GM23338 (cell line): ENCODE data around the gene PSMB10. TPM values are rescaled to one million over a fixed set of nuclear protein-coding genes. Genes with fewer than 3 reads are reported as not detected.

Experiments used
- ATAC-seq: fragments of 200-7000 bp; cut with Tn5 transposase; 3 replicates; pipeline ENCODE4 v1.9.1; 2020
- DNase-seq: peaks from one replicate; pipeline ENCODE4 v3.0.0-alpha.2; 2015; ENCODE audit warnings: low spot score
- H2AFZ ChIP-seq: fragments of 200-600 bp; sonication (generic); 2 replicates; pipeline ENCODE4 v1.8.0; 2016; ENCODE audit warnings: antibody characterized with exemption, mild to moderate bottlenecking, moderate library complexity
- H3F3A ChIP-seq: fragments of 200-600 bp; sonication (generic); replicated peaks from 2 replicates; pipeline ENCODE4 v1.8.0; 2017; ENCODE audit warnings: antibody characterized with exemption, mixed run types, low read depth
- H3K27ac ChIP-seq: fragments of 200-600 bp; sonication (generic); 2 replicates; pipeline ENCODE4 v1.6.1; 2016; ENCODE audit warnings: low read depth
- H3K27me3 ChIP-seq: fragments of 200-600 bp; sonication (generic); 2 replicates; pipeline ENCODE4 v1.8.0; 2016; ENCODE audit warnings: mild to moderate bottlenecking, mixed run types, moderate library complexity; ENCODE audit not compliant: insufficient read depth
- H3K36me3 ChIP-seq: fragments of 200-600 bp; sonication (generic); 2 replicates; pipeline ENCODE4 v1.8.0; 2016; ENCODE audit warnings: mild to moderate bottlenecking; ENCODE audit not compliant: insufficient read depth
- H3K4me1 ChIP-seq: fragments of 200-600 bp; sonication (generic); 2 replicates; pipeline ENCODE4 v1.8.0; 2016; ENCODE audit warnings: mild to moderate bottlenecking, moderate library complexity; ENCODE audit not compliant: insufficient read depth
- H3K4me2 ChIP-seq: fragments of 200-600 bp; sonication (generic); 2 replicates; pipeline ENCODE4 v1.7.1; 2017; ENCODE audit warnings: mixed run types
- H3K4me3 ChIP-seq: fragments of 200-600 bp; sonication (generic); 2 replicates; pipeline ENCODE4 v1.6.1; 2016; ENCODE audit warnings: mixed run types
- H3K79me2 ChIP-seq: fragments of 200-600 bp; sonication (generic); replicated peaks from 2 replicates; pipeline ENCODE4 v1.8.0; 2017; ENCODE audit warnings: mild to moderate bottlenecking; ENCODE audit not compliant: insufficient read depth
- H3K9me2 ChIP-seq: fragments of 200-600 bp; sonication (generic); 2 replicates; pipeline ENCODE4 v1.8.0; 2017; ENCODE audit not compliant: insufficient read depth
- H4K20me1 ChIP-seq: fragments of 200-600 bp; sonication (generic); replicated peaks from 2 replicates; pipeline ENCODE4 v1.8.0; 2017; ENCODE audit warnings: mild to moderate bottlenecking; ENCODE audit not compliant: insufficient read depth
- H3K27ac Mint-ChIP-seq: 2 replicates; pipeline ENCODE4 v1.8.0; 2020; ENCODE audit warnings: inconsistent platforms, mild to moderate bottlenecking, moderate library complexity, mixed read lengths
- H3K27me3 Mint-ChIP-seq: 3 replicates; pipeline ENCODE4 v1.8.0; 2022; ENCODE audit warnings: low read depth, mild to moderate bottlenecking, moderate library complexity, mixed read lengths, inconsistent platforms; ENCODE audit not compliant: insufficient read depth, poor library complexity
- H3K36me3 Mint-ChIP-seq: 3 replicates; pipeline ENCODE4 v1.8.0; 2021; ENCODE audit warnings: low read depth, mild to moderate bottlenecking, inconsistent platforms, moderate library complexity, mixed read lengths
- H3K4me1 Mint-ChIP-seq: 3 replicates; pipeline ENCODE4 v1.8.0; 2020; ENCODE audit warnings: mild to moderate bottlenecking, inconsistent platforms, mixed read lengths
- H3K4me3 Mint-ChIP-seq: 3 replicates; pipeline ENCODE4 v1.8.0; 2021; ENCODE audit warnings: moderate library complexity, mild to moderate bottlenecking, inconsistent platforms, mixed read lengths
- H3K9me3 Mint-ChIP-seq: 3 replicates; pipeline ENCODE4 v1.8.0; 2020; ENCODE audit warnings: moderate library complexity, mild to moderate bottlenecking, inconsistent platforms, mixed read lengths
- EZH2 ChIP-seq: fragments of 200-600 bp; sonication (generic); IDR thresholded peaks from one replicate; pipeline ENCODE4 v1.8.0; 2017; ENCODE audit warnings: antibody characterized with exemption, mild to moderate bottlenecking, low read depth; ENCODE audit not compliant: unreplicated experiment
- EZH2phosphoT487 ChIP-seq: fragments of 200-600 bp; sonication (generic); IDR thresholded peaks from one replicate; pipeline ENCODE4 v1.8.1; 2018; ENCODE audit warnings: antibody characterized with exemption; ENCODE audit not compliant: unreplicated experiment
- JUNB ChIP-seq: IDR thresholded peaks from one replicate; pipeline ENCODE4 v1.6.1; 2016; ENCODE audit warnings: antibody characterized with exemption; ENCODE audit not compliant: unreplicated experiment
- NANOG ChIP-seq: IDR thresholded peaks from 2 replicates; pipeline ENCODE4 v1.6.1; 2016; ENCODE audit warnings: antibody characterized with exemption, borderline replicate concordance
- POLR2AphosphoS5 ChIP-seq: IDR thresholded peaks from 2 replicates; pipeline ENCODE4 v1.6.1; 2016; ENCODE audit warnings: antibody characterized with exemption, low read depth
- ZNF114 ChIP-seq: fragments of 250-450 bp; sonication (Bioruptor Pico); IDR thresholded peaks from 2 replicates; pipeline ENCODE4 v1.5.0; 2020; ENCODE audit warnings: mild to moderate bottlenecking, moderate library complexity
- polyA plus RNA-seq: library from polyadenylated mRNA; unstranded; fragments of >200 nt; fragmentation: Nextera tagmentation; extraction: Ambion mirVana; gene quantifications from 2 replicates; pipeline ENCODE4 v1.2.1, GENCODE V29; 2016
- total RNA-seq: library from RNA; depleted of rRNA; stranded (reverse); fragments of >200 nt; shearing (Covaris generic); gene quantifications from 2 replicates; pipeline ENCODE4 v1.2.3, GENCODE V29; 2014
- TF ChIP-seq, protein P1 (sequence below): fragments of 250-450 bp; sonication (Bioruptor Pico); IDR thresholded peaks from 2 replicates; pipeline ENCODE4 v1.5.0; 2020; ENCODE audit warnings: mild to moderate bottlenecking, moderate library complexity
- TF ChIP-seq, protein P2 (sequence below), 2 experiments: fragments of 200-600 bp in 1 of 2; sonication (generic) in 1 of 2; conservative IDR thresholded peaks; 2 replicates each; pipeline versions ENCODE4 v1.5.1 to v1.6.1; 2016 to 2017; ENCODE audit warnings: antibody characterized with exemption in 2 of 2, low read depth in 2 of 2, mild to moderate bottlenecking in 2 of 2, moderate library complexity in 1 of 2
- TF ChIP-seq, protein P3 (sequence below): IDR thresholded peaks from 2 replicates; pipeline ENCODE4 v1.6.1; 2016; ENCODE audit warnings: antibody characterized with exemption
- TF ChIP-seq, protein P4 (sequence below): IDR thresholded peaks from one replicate; pipeline ENCODE4 v1.6.1; 2018; ENCODE audit warnings: antibody characterized with exemption; ENCODE audit not compliant: unreplicated experiment

Gene PSMB10
- total and polyA plus RNA-seq, 2 experiments from 2014 or later = 27.5 to 114 TPM

DNA sequence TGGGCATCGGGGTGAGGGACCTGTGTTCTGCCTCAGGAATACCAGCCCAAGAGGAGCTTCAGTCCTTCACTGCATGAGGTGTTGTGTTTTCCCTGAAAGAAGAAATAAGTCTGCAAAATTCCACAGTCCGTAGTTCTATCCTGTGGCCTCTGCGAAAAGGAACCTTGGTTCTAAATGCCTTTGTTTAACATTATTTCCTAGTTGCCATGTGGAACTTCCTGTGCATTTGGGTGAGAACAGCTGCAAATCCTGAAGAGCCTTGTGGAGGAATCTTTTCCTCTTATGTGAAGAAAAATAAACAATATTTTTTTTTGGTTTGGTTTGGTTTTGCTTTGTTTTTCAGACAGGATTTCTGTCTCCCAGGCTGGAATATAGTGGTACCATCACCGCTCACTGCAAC lies 33.8 kb downstream of the PSMB10 start (continued):
- TF ChIP-seq, protein P1, sequence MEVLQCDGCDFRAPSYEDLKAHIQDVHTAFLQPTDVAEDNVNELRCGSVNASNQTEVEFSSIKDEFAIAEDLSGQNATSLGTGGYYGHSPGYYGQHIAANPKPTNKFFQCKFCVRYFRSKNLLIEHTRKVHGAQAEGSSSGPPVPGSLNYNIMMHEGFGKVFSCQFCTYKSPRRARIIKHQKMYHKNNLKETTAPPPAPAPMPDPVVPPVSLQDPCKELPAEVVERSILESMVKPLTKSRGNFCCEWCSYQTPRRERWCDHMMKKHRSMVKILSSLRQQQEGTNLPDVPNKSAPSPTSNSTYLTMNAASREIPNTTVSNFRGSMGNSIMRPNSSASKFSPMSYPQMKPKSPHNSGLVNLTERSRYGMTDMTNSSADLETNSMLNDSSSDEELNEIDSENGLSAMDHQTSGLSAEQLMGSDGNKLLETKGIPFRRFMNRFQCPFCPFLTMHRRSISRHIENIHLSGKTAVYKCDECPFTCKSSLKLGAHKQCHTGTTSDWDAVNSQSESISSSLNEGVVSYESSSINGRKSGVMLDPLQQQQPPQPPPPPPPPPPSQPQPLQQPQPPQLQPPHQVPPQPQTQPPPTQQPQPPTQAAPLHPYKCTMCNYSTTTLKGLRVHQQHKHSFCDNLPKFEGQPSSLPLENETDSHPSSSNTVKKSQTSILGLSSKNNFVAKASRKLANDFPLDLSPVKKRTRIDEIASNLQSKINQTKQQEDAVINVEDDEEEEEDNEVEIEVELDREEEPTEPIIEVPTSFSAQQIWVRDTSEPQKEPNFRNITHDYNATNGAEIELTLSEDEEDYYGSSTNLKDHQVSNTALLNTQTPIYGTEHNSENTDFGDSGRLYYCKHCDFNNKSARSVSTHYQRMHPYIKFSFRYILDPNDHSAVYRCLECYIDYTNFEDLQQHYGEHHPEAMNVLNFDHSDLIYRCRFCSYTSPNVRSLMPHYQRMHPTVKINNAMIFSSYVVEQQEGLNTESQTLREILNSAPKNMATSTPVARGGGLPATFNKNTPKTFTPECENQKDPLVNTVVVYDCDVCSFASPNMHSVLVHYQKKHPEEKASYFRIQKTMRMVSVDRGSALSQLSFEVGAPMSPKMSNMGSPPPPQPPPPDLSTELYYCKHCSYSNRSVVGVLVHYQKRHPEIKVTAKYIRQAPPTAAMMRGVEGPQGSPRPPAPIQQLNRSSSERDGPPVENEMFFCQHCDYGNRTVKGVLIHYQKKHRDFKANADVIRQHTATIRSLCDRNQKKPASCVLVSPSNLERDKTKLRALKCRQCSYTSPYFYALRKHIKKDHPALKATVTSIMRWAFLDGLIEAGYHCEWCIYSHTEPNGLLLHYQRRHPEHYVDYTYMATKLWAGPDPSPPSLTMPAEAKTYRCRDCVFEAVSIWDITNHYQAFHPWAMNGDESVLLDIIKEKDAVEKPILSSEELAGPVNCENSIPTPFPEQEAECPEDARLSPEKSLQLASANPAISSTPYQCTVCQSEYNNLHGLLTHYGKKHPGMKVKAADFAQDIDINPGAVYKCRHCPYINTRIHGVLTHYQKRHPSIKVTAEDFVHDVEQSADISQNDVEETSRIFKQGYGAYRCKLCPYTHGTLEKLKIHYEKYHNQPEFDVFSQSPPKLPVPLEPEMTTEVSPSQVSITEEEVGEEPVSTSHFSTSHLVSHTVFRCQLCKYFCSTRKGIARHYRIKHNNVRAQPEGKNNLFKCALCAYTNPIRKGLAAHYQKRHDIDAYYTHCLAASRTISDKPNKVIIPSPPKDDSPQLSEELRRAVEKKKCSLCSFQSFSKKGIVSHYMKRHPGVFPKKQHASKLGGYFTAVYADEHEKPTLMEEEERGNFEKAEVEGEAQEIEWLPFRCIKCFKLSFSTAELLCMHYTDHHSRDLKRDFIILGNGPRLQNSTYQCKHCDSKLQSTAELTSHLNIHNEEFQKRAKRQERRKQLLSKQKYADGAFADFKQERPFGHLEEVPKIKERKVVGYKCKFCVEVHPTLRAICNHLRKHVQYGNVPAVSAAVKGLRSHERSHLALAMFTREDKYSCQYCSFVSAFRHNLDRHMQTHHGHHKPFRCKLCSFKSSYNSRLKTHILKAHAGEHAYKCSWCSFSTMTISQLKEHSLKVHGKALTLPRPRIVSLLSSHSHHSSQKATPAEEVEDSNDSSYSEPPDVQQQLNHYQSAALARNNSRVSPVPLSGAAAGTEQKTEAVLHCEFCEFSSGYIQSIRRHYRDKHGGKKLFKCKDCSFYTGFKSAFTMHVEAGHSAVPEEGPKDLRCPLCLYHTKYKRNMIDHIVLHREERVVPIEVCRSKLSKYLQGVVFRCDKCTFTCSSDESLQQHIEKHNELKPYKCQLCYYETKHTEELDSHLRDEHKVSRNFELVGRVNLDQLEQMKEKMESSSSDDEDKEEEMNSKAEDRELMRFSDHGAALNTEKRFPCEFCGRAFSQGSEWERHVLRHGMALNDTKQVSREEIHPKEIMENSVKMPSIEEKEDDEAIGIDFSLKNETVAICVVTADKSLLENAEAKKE (CRISPR knock-in tag) = no peak
- TF ChIP-seq POLR2AphosphoS5 (no peak), NANOG (no peak), EZH2 (no peak)
- TF ChIP-seq, protein P2, sequence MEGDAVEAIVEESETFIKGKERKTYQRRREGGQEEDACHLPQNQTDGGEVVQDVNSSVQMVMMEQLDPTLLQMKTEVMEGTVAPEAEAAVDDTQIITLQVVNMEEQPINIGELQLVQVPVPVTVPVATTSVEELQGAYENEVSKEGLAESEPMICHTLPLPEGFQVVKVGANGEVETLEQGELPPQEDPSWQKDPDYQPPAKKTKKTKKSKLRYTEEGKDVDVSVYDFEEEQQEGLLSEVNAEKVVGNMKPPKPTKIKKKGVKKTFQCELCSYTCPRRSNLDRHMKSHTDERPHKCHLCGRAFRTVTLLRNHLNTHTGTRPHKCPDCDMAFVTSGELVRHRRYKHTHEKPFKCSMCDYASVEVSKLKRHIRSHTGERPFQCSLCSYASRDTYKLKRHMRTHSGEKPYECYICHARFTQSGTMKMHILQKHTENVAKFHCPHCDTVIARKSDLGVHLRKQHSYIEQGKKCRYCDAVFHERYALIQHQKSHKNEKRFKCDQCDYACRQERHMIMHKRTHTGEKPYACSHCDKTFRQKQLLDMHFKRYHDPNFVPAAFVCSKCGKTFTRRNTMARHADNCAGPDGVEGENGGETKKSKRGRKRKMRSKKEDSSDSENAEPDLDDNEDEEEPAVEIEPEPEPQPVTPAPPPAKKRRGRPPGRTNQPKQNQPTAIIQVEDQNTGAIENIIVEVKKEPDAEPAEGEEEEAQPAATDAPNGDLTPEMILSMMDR (conservative IDR thresholded peaks at IDR 0.05; ENCODE audit: low read depth in 2 of 2) = no peak
- TF ChIP-seq, protein P3, sequence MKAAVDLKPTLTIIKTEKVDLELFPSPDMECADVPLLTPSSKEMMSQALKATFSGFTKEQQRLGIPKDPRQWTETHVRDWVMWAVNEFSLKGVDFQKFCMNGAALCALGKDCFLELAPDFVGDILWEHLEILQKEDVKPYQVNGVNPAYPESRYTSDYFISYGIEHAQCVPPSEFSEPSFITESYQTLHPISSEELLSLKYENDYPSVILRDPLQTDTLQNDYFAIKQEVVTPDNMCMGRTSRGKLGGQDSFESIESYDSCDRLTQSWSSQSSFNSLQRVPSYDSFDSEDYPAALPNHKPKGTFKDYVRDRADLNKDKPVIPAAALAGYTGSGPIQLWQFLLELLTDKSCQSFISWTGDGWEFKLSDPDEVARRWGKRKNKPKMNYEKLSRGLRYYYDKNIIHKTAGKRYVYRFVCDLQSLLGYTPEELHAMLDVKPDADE = no peak

DNA sequence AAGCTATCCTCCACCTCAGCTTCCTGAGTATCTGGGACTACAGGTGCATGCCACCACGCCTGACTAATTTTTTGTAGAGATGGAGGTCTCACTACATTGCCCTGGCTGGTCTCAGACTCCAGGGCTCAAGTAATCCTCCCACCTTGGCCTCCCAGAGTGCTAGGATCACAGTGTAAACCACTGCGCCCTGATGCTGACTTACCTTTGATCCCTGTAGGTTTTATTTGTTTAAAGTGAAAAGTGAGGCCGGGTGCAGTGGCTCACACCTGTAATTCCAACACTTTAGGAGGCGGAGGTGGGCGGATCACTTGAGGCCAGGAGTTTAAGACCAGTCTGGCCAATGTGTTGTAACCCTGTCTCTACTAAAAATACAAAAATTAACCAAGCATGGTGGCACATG lies 34.9 kb downstream of the PSMB10 start:
- Histone ChIP-seq H3K36me3 (no peaks in the 10 kb centered on the region), H3F3A (0 out of 2 replicates have a peak, but pooled peaks cover 5% of the 10 kb centered on the region), H3K27me3 (no peaks in the 10 kb centered on the region), H3K79me2 (peaks cover 44% of the 10 kb centered on the region), H3K4me3 (no peak overlapping the region), H3K9me2 (no peaks in the 10 kb centered on the region), H3K27ac (no peak overlapping the region), H3K4me2 (no peak overlapping the region), H3K4me1 (no peaks in the 10 kb centered on the region), H4K20me1 (peaks cover 7% of the 10 kb centered on the region; the same call in 1 of the 2 replicates), H2AFZ (no peak overlapping the region)
- Mint-ChIP-seq H3K4me3 (no peak overlapping the region), H3K27me3 (peaks cover 4% of the 10 kb centered on the region), H3K36me3 (peaks cover 5% of the 10 kb centered on the region; the same call in 2 of the 3 replicates), H3K9me3 (no peaks in the 10 kb centered on the region), H3K4me1 (no peaks in the 10 kb centered on the region), H3K27ac (no peak overlapping the region)
- ATAC-seq = no peak
- DNase-seq = no peak
- TF ChIP-seq EZH2phosphoT487 (no peak), JUNB (no peak), NANOG (no peak), ZNF114 (CRISPR knock-in tag) (no peak), EZH2 (no peak)
- TF ChIP-seq, protein P3 = no peak
- TF ChIP-seq, protein P4, sequence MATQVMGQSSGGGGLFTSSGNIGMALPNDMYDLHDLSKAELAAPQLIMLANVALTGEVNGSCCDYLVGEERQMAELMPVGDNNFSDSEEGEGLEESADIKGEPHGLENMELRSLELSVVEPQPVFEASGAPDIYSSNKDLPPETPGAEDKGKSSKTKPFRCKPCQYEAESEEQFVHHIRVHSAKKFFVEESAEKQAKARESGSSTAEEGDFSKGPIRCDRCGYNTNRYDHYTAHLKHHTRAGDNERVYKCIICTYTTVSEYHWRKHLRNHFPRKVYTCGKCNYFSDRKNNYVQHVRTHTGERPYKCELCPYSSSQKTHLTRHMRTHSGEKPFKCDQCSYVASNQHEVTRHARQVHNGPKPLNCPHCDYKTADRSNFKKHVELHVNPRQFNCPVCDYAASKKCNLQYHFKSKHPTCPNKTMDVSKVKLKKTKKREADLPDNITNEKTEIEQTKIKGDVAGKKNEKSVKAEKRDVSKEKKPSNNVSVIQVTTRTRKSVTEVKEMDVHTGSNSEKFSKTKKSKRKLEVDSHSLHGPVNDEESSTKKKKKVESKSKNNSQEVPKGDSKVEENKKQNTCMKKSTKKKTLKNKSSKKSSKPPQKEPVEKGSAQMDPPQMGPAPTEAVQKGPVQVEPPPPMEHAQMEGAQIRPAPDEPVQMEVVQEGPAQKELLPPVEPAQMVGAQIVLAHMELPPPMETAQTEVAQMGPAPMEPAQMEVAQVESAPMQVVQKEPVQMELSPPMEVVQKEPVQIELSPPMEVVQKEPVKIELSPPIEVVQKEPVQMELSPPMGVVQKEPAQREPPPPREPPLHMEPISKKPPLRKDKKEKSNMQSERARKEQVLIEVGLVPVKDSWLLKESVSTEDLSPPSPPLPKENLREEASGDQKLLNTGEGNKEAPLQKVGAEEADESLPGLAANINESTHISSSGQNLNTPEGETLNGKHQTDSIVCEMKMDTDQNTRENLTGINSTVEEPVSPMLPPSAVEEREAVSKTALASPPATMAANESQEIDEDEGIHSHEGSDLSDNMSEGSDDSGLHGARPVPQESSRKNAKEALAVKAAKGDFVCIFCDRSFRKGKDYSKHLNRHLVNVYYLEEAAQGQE = no peak
